Upper lobe of right lung (tissue), 1 donor: ENCODE data around the gene SWAP70. TPM values are rescaled to one million over a fixed set of nuclear protein-coding genes. Genes with fewer than 3 reads are reported as not detected.

Experiments
- ATAC-seq: fragments of 200-7000 bp; cut with Tn5 transposase; one replicate; pipeline ENCODE4 v1.9.1; 2020; ENCODE audit warnings: mild to moderate bottlenecking, moderate library complexity
- DNase-seq: peaks from one replicate; pipeline ENCODE4 v3.0.0-alpha.2; 2020
- H3K27ac ChIP-seq: fragments of 200-600 bp; one replicate; pipeline ENCODE4 v1.8.0; 2022
- H3K27me3 ChIP-seq: fragments of 200-600 bp; one replicate; pipeline ENCODE4 v1.8.0; 2022; ENCODE audit warnings: mild to moderate bottlenecking
- H3K36me3 ChIP-seq: fragments of 200-600 bp; one replicate; pipeline ENCODE4 v1.8.0; 2022
- H3K4me1 ChIP-seq: fragments of 200-600 bp; one replicate; pipeline ENCODE4 v1.8.0; 2022
- H3K4me3 ChIP-seq: fragments of 200-600 bp; one replicate; pipeline ENCODE4 v1.8.0; 2022; ENCODE audit warnings: mild to moderate bottlenecking
- H3K9me3 ChIP-seq: fragments of 200-600 bp; one replicate; pipeline ENCODE4 v1.8.0; 2022
- CTCF ChIP-seq: fragments of 200-600 bp; IDR thresholded peaks from one replicate; pipeline ENCODE4 v1.8.0; 2022; ENCODE audit warnings: antibody characterized with exemption
- intact Hi-C: fragments of 100-400 bp; cut with DNase I; formaldehyde crosslinking; loops from one replicate; pipeline ENCODE4 v1.11.0; 2022
- total RNA-seq: library from RNA; stranded (reverse); fragmentation: NEBNext Ultra II Directional; extraction: Animal tissue kit (Norgen Biotek cat#: 25700); gene quantifications from one replicate; pipeline ENCODE4 v1.2.1, GENCODE V29; 2021
- donor health status: DM: no; HTN: yes; CAD: no; lungs with severe emphysema.

SWAP70 gene
- total RNA-seq, 1 donor from 2014 or later = 61.5 TPM

GRCh38 chr11:9765320-9766101 is 101.6 kb downstream of the SWAP70 start:
- ATAC-seq (peak; percentile 45), DNase-seq (no peak)
- no peaks in the 10 kb centered on the region for H3K9me3 ChIP-seq

GRCh38 chr11:9769621-9770020 is 105.7 kb downstream of the SWAP70 start:
- Histone ChIP-seq H3K4me3 (no peak overlapping the region), H3K27me3 (no peaks in the 10 kb centered on the region), H3K36me3 (no peaks in the 10 kb centered on the region), H3K4me1 (peaks cover 11% of the 10 kb centered on the region), H3K27ac (no peak overlapping the region), H3K9me3 (no peaks in the 10 kb centered on the region)
- TF ChIP-seq CTCF = no peak
- intact Hi-C loops = no loop called here
- DNase-seq (no peak), ATAC-seq (no peak)

More at GRCh38 chr11:9765320-9766101, 101.6 kb downstream of the SWAP70 start:
- no peak overlapping the region for H3K4me3 ChIP-seq
- peak overlapping the region; percentile 42 for H3K27ac ChIP-seq
- H3K36me3 ChIP-seq = no peaks in the 10 kb centered on the region
- intact Hi-C loops = no loop called here
- peaks cover 12% of the 10 kb centered on the region for H3K4me1 ChIP-seq
- TF ChIP-seq CTCF = no peak
- H3K27me3 ChIP-seq = no peaks in the 10 kb centered on the region

GRCh38 chr11:9771071-9771511 is 107.2 kb downstream of the SWAP70 start:
- Histone ChIP-seq H3K27ac (no peak overlapping the region), H3K9me3 (no peaks in the 10 kb centered on the region), H3K4me3 (no peak overlapping the region), H3K4me1 (no peaks in the 10 kb centered on the region), H3K36me3 (no peaks in the 10 kb centered on the region), H3K27me3 (no peaks in the 10 kb centered on the region)
- no peak for TF ChIP-seq CTCF
- intact Hi-C loops = no loop called here
- DNase-seq = no peak
- ATAC-seq = no peak

GRCh38 chr11:9772218-9772617 is 108.3 kb downstream of the SWAP70 start:
- no peaks in the 10 kb centered on the region for H3K9me3 ChIP-seq
- no peak overlapping the region for H3K27ac ChIP-seq
- no peak for TF ChIP-seq CTCF
- no peaks in the 10 kb centered on the region for H3K27me3 ChIP-seq
- no peak overlapping the region for H3K4me3 ChIP-seq
- intact Hi-C loops = no loop called here
- H3K4me1 ChIP-seq = no peaks in the 10 kb centered on the region
- no peak for DNase-seq
- no peaks in the 10 kb centered on the region for H3K36me3 ChIP-seq
- ATAC-seq = no peak

DNA sequence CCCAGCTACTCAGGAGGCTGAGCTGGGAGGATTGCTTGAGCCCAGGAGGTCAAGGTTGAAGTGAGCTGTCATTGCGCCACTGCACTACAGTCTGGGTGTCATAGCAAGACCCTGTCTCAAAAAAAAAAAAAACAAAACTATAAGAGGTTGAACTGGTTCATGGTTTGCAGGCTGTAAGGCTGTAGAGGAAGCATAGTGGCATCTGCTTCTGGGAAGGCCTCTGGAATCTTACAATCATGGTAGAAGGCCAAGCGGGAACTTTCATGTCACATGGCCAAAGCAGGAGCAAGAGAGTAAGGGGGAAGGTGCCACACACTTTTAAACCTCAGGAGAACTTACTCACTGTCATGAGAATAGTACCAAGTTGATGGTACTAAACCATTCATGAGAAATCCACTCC is 109.6 kb downstream of the SWAP70 start:
- no peak for TF ChIP-seq CTCF
- H3K4me1 ChIP-seq = no peaks in the 10 kb centered on the region
- no peak overlapping the region for H3K4me3 ChIP-seq
- ATAC-seq (no peak), DNase-seq (no peak)
- no peaks in the 10 kb centered on the region for H3K27me3 ChIP-seq
- no peaks in the 10 kb centered on the region for H3K36me3 ChIP-seq
- H3K9me3 ChIP-seq = no peaks in the 10 kb centered on the region
- H3K27ac ChIP-seq = no peak overlapping the region
- intact Hi-C loops = no loop called here
